Measurements from ENCODE around the gene CAPN13. TPM values are rescaled to one million over a fixed set of nuclear protein-coding genes. Genes with fewer than 3 reads are reported as not detected.

Gene CAPN13
- total RNA-seq, 1 donor from 2014 or later, result 0.30 TPM

DNA sequence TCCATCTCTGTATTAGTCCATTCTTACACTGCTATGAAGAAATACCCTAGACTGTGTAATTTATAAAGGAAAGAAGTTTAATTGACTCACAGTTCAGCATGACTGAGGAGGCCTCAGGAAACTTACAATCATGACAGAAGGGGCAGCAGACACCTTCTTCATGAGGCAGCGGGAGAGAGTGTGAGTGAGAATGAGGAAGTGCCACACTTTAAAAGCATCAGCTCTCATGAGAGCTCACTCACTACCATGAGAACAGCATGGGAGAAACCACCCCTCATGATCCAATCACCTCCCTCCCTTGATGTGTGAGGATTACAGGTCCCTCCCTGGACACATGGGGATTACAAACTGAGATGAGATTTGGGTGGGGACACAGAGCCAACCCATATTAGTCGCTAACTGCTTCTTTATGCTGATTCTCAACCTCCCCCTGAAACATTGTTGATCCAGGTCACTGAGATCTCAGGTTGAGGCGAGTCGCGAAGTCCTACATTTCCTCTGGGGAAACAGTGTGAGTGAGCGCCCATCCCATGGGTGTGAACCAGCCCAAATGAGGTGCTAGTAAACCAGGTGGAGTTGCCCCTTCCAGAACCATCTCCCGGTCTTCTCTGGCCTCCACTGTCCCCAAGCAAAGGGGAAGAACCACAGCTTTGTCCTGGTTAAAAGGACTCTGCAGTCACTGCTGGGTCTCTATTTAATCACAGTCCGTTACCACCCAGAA lies 123.8 kb downstream of the CAPN13 start:
- DNase-seq, result no peak

DNA sequence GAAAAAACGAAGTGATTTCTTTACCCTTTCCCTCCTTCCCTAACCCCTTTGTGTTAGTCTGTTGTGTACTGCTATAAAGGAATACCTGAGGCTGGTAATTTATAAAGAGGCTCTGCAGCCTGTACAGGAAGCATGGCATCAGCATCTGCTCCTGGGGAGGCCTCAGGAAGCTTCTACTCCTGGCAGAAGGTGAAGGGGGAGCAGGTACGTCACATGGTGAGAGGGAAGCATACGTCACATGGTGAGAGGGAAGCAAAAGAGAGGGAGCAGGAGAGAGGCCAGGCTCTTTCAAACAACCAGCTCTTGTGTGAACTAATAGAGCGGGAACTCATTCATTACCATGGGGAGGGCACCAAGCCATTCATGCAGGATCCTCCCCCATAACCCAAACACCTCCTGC lies 126.2 kb downstream of the CAPN13 start:
- no peak for DNase-seq

- no peak for DNase-seq
Observed at GRCh38 chr2:30680121-30680520, 127.1 kb downstream of the CAPN13 start.

DNA sequence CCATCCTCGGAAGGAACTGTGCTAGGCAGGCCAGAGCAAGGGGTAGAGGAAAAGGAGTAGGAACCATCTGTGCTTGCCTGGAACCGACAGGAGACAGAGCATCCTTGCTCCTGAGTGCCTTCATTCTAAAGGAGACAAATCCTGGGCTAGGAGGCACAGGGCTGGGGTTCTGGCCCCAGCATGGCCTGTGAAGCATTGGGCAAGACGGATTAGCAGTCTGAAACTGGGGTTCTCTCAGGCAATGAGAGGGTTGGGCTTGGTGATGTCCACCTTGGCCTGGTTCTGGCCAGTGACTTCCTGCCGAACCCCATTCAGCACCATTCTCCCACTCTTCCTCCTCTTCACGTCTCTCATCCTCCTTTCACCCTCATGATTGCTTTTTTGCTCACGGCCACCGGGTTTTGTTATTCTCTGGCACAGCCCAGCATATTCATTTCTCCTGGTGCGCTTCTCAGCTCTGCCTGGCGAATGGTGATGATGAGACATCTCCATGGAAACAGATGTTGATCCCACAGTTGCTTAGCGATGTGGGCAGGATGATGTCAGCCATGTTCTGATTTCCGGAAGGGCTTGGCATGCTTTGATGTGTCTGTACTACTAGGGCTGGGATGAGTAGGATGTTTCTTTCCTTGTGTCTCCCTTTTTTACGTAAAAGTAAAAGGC lies 127.7 kb downstream of the CAPN13 start:
- no peak for DNase-seq

DNA sequence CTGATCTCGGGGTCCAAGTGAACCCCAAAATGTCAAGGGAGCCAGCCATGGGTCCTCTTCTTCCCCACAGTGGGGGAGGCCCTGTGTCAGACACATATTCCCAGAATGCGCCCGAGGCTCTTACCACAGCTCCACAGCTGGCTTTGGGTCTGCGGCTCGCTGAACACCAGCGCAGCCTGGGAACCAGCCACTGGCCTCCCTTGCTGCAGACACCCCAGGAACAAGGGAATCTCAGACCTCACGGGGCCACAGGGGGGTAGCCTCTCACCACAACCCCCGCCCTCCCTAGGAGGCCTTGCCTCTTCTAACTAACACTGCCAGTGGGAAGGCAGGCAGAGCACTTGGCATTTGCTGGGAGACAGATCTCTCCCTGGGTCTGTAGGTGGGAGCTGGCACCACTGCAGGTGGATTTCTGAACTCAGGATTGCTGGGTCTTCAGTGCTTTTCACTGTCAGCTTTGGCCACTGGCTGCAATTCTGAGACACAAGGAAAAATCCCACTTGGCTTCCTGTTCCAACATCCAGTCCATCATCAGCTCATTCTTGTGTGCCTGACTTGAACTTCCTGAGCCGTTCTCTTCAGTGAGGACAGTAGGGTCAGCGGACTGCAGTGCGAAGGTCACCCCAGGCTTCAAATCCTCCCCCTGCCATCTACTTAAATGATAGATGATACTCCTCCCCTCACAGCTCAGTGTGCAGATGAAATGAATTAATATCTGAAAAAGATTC lies 128.7 kb downstream of the CAPN13 start:
- DNase-seq, result no peak

DNA sequence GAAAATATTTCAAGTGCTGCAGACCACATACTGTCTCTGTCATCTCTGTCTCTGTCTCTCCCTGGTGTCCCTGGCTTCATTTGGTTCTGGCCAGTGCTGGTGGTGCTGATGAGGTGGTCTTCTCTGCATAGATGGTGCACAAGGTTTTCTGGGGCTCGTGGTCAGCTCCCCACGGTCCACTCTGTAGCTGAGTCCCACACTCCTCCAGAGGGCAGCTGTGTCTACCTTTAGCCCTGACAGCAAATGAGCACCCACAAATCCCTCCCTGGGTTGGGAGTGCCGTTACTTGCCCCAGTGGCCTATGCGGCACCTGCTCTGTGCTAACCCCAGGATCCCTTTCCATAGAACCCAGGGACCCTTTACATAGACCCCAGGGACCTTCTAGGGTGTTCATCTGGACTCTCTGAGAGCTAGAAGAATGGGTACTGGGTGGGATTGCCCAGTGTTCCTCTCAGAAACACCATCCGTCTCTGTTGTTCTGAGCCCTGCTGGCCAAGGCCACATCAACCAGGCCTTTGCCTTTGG lies 129.3 kb downstream of the CAPN13 start:
- no peak for DNase-seq

DNA sequence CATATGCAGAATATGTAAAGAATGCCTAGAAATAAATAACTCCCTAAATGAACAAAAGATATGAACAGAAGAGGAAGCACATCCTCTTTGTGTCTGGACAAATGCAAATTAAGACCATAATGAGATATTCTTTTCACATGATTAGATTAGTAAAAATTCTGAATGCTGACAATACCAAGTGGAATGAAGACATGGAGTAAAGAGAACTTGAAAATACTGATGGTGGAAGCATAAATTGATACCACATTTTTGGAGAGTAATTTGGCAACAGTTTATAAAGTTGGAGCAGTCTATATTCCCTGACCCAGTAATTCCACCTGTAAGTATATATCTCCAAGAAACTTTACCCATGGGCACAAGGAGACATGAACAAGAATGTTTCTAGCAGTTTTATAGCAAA lies 130.0 kb downstream of the CAPN13 start:
- no peak for DNase-seq

- DNase-seq, result no peak
Observed at GRCh38 chr2:30675758-30676157, 131.5 kb downstream of the CAPN13 start.

DNA sequence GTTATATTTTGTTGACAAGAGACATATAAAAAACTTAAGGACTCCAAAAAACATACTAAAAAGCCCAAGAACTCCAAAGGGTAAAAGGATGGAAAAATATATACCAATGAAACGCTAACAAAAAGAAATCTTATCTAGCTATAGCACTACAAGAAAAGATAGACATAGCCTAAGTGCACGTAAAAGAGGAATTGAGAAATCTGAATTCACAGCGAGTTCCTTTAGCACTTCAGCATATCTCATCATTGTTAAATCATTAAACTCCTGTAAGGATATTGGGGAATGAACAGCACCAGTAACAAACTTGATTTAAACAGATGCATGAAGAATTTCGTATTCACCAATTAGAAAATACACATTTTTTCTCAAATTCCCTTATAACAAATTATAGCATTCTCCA lies 134.1 kb downstream of the CAPN13 start:
- DNase-seq, result no peak

Small RNAs within 50 kb of the gene (small RNA-seq; reads per million reads assigned to genes)
- not detected for gene AC092569.1 (ENCODE audit: low replicate concordance)
